Measurements from ENCODE around the gene DCC. TPM values are rescaled to one million over a fixed set of nuclear protein-coding genes. Genes with fewer than 3 reads are reported as not detected.

Gene DCC
- total and polyA plus RNA-seq, 9 of the 15 experiments (the other 6 are each of a cell fraction or from before 2014, with no cell fraction given): not detected

GRCh38 chr18:52343138-52343537 is 3.1 kb downstream of the DCC start (continued):
- TF ChIP-seq ZNF609 (CRISPR knock-in tag; IDR thresholded peaks at IDR 0.05; ENCODE audit: borderline replicate concordance) (no peak), EP300 (IDR thresholded peaks at IDR 0.05; ENCODE audit: low read length) (no peak), ZBTB7A (IDR thresholded peaks at IDR 0.05; ENCODE audit: borderline replicate concordance, control insufficient read depth, low read depth, low read length) (no peak), ZNF121 (CRISPR knock-in tag; conservative IDR thresholded peaks at IDR 0.05) (no peak), BCLAF1 (IDR thresholded peaks at IDR 0.05; ENCODE audit: borderline replicate concordance in 1 of 2, control insufficient read depth in 1 of 2, low read depth in 2 of 2, low read length in 1 of 2) (no peak), ZNF124 (CRISPR knock-in tag; IDR thresholded peaks at IDR 0.05) (no peak), ILF3 (IDR thresholded peaks at IDR 0.05; ENCODE audit: borderline replicate concordance) (no peak), PRMT5 (CRISPR knock-in tag; IDR thresholded peaks at IDR 0.05) (no peak)

Data from K562 (cell line).